GM19463 (cell line): ENCODE results near the gene CYTH2.
"Not testable (repeated sequence)": the region's sequence is repeated elsewhere in the genome, so short reads cannot be mapped to it uniquely, and the experiment has no call there.

Source experiments
- ATAC-seq: cut with Tn5 transposase; IDR thresholded peaks from one replicate; pipeline ENCODE4 v1.9.1; 2021; ENCODE audit warnings: mild to moderate bottlenecking, moderate library complexity; ENCODE audit not compliant: unreplicated experiment

The CYTH2 gene

GRCh38 chr19:48511321-48511731 lies 42.2 kb downstream of the CYTH2 start:
- no peak for ATAC-seq

GRCh38 chr19:48511800-48512503 lies 42.8 kb downstream of the CYTH2 start, which contains the start of gene LMTK3:
LMTK3 (minus strand) TSS chr19:48511835; CDS start chr19:48511576, 259 bp downstream.
- no peak for ATAC-seq

GRCh38 chr19:48512504-48513288 lies 43.5 kb downstream of the CYTH2 start:
- ATAC-seq, result no peak

DNA sequence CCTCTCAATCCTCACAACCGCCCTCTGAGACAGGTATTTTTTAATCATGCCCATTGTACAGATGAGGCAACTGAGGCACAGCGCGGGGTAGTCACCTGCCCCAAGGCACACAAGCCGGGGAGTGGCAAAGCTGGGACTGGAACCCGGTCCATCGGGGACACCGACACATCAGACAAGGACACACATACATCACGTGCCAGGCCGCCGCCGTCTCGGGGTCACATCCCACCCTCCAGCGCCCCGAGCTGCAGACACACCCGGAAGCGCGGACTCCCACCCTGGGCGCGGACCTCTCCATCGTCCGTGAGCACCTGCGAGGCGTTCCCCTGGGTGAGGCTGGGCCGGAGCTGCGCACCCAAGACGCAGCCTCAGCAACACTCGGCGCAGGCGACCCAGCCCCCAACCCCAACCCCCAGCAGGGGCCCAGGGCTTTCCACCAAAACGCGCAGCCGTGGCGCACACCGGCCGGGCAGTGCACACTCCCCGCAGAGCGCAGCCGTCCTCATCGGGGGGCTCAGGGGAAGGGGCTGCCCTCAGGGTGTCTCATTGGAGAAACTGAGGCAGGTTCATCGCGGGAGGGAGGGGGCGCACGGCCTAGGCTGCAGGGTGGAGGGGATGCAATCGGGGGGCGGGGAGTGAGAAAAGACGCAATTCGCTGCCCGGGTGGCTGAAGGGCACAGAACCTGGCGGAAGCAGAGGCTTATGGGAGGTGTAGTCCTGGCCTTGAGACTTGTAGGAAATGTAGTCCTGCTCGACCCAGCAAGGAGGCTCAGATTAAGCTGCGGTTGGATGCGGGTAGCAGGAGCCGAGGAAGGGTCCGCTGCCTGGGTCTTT lies 44.3 kb downstream of the CYTH2 start:
- no peak for ATAC-seq

GRCh38 chr19:48514123-48514458 lies 44.9 kb downstream of the CYTH2 start:
- no peak for ATAC-seq

DNA sequence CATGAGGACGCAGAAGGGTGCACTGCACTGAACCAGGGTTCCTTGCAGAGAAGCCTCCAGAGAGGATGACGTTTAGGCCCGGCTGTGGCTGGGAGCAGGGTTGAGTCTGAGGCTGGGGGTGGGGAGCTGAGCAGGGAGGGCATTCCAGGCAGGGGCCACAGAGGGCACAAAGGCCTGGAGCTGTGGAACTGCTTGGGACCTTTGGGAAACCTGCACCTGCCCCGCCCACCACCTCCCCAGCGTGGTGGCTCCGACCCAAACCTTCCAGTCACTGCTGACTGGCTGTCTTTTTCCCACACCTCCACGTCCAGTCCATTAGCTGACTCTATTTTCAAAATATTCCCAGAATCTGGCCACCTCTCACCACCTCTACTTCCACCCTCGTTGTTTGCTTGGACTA lies 47.4 kb downstream of the CYTH2 start:
- no peak for ATAC-seq

GRCh38 chr19:48518207-48518606 lies 49.0 kb downstream of the CYTH2 start:
- ATAC-seq, result no peak

DNA sequence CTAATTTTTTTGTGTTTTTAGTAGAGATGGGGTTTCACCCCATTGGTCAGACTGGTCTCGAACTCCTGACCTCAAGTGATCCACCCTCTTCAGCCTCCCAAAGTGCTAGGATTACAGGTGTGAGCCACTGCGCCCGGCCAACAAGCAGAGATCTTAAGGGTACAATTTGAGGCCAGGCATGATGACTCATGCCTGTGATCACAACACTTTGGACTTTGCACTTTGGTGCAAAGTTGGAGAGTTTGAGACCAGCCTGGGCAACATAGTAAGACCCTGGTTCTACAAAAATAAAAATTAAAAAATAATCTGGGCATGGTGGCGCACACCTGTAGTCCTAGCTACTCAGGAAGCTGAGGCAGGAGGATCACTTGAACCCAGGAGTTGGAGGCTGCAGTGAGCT lies 50.3 kb downstream of the CYTH2 start:
- not testable (repeated sequence) for ATAC-seq

GRCh38 chr19:48520134-48520533 lies 51.0 kb downstream of the CYTH2 start:
- ATAC-seq, result no peak

GRCh38 chr19:48524221-48524620 lies 55.1 kb downstream of the CYTH2 start:
- ATAC-seq, result no peak

DNA sequence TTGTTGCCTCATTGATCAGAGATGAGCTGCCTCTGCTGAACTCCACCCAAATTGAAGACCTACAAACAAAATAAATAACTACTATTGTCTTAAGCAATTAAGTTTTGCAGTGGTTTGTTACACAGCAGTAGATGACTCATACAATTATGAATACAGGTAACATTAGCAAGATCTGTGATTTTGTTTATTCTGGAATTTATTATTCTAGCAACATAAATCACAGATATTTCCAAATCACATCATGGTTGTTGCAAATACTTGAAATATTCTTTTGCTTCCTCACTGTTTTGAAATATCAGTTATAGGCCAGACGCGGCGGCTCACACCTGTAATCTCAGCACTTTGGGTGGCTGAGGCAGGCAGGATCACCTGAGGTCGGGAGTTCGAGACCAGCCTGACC lies 55.6 kb downstream of the CYTH2 start:
- ATAC-seq, result no peak

DNA sequence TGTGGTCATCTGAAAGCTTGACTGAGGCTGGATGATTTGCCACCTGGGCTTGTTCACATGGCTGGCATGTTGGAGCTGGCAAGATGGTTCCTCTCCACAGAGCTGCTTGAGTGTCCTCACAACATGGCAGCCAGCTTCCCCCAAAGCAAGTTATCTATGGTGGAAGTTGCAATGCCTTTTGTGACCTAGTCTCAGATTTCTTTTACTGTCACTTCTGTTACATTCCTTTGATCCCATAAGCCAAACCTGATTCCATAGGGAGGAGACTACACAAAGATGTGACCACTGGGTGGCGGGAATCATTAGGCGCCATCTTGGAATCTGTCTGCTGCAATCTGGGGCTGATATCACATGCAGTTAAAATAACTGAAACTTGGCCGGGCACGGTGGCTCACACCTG lies 60.0 kb downstream of the CYTH2 start:
- ATAC-seq, result no peak

- no peak for ATAC-seq
Measured at GRCh38 chr19:48530066-48530720, 61.0 kb downstream of the CYTH2 start.

DNA sequence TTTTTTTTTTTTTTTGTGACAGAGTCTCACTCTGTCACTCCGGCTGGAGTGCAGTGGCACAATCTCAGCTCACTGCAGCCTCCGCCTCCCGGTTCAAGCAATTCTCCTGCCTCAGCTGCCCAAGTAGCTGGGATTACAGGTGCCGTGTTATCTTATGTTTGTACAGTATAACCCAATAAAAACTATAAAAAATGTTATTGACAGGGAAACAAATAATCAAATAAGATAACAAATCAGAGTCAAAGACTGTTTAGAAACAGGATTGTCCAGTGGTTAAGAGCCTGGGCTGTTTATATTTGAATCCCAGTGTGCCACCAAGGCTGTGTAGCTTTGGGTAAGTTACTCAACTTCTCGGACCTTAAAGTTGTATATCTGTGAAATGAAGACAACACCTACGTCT lies 61.6 kb downstream of the CYTH2 start:
- no peak for ATAC-seq
